Aorta (tissue), 5 donors: Measurements from ENCODE around the gene EPS8L1. TPM values are rescaled to one million over a fixed set of nuclear protein-coding genes. Genes with fewer than 3 reads are reported as not detected.
A peak's percentile ranks its signal among the peaks of the same experiment; 100 is the strongest.

Experiments used
- ATAC-seq: fragments of 200-7000 bp; cut with Tn5 transposase; one replicate; pipeline ENCODE4 v1.9.1; 2022; ENCODE audit warnings: moderate library complexity; ENCODE audit not compliant: low FRiP score
- DNase-seq, 2 donors: peaks; one replicate each; pipeline ENCODE4 v3.0.0-alpha.2; 2020
- H3K27ac ChIP-seq, 2 donors: one replicate each; pipeline ENCODE4 v1.5.1; 2013; ENCODE audit warnings: low read length in 2 of 2, mild to moderate bottlenecking in 2 of 2, moderate library complexity in 2 of 2, control low read depth in 1 of 2, inconsistent platforms in 1 of 2, low read depth in 1 of 2
- H3K27me3 ChIP-seq, 2 donors: one replicate each; pipeline ENCODE4 v1.6.1; 2013; ENCODE audit warnings: control low read depth in 1 of 2, low read length in 1 of 2, mild to moderate bottlenecking in 1 of 2, moderate library complexity in 1 of 2; ENCODE audit not compliant: insufficient read depth in 2 of 2, control insufficient read depth in 1 of 2
- H3K36me3 ChIP-seq, 2 donors: one replicate each; pipeline ENCODE4 v1.6.1; 2013; ENCODE audit warnings: control low read depth in 1 of 2, low read length in 1 of 2, mild to moderate bottlenecking in 1 of 2; ENCODE audit not compliant: insufficient read depth in 2 of 2, control insufficient read depth in 1 of 2
- H3K4me1 ChIP-seq, 2 donors: one replicate each; pipeline ENCODE4 v1.6.1; 2013; ENCODE audit warnings: low read length in 2 of 2, control low read depth in 1 of 2, mild to moderate bottlenecking in 1 of 2, moderate library complexity in 1 of 2; ENCODE audit not compliant: insufficient read depth in 2 of 2, control insufficient read depth in 1 of 2
- H3K4me3 ChIP-seq, 2 donors: one replicate each; pipeline ENCODE4 v1.5.1; 2013; ENCODE audit warnings: low read length in 2 of 2, control low read depth in 1 of 2, mild to moderate bottlenecking in 1 of 2
- H3K9me3 ChIP-seq: one replicate; pipeline ENCODE4 v1.6.1; 2013; ENCODE audit warnings: mild to moderate bottlenecking, low read length; ENCODE audit not compliant: control insufficient read depth
- WGBS, 2 donors: extraction: QIAGEN DNeasy Blood & Tissue Kit; methylation state at CpG; one replicate each; pipeline ENCODE4 v1.1.7; 2013; 5-methylcytosine and 5-hydroxymethylcytosine counted together
- intact Hi-C, 2 donors: fragments of 100-400 bp; cut with DNase I; formaldehyde crosslinking; loops; one replicate each; pipeline versions ENCODE4 v1.14.2 to v1.15.0; 2022
- polyA plus RNA-seq, 2 donors: library from polyadenylated mRNA; stranded (reverse); fragments of 200-250 nt; gene quantifications; one replicate each; pipeline ENCODE4 v1.2.3, GENCODE V29; 2013
- total RNA-seq, 2 donors: library from RNA; stranded (reverse); fragmentation: NEBNext Ultra II Directional; extraction: Animal tissue kit (Norgen Biotek cat#: 25700); gene quantifications; one replicate each; pipeline ENCODE4 v1.2.1, GENCODE V29; 2021
- donor health status: healthy with polysubstance abuse.
- donor health status: Bipolar disorder and iron deficiency.
- donor health status: DM: no; HTN: no; CAD: no.
- donor health status: DM: no; HTN: no; CAD: no.
- donor health status: DM: yes; HTN: yes; CAD: no.

The EPS8L1 gene
- total and polyA plus RNA-seq, 4 donors: 0.38 to 10.8 (median 2.4) TPM

- ATAC-seq (peak; percentile 77), DNase-seq (peak; percentile 89 to 96)
- no peaks in the 10 kb centered on the region for H3K9me3 ChIP-seq
- H3K36me3 ChIP-seq: no peaks in the 10 kb centered on the region
- WGBS, 2 donors: 5 to 6% methylated on average over 12 of the region's 12 CpGs
- intact Hi-C loops: loop anchor here in 1 of 2 donors (10.0 kb wide), 1 partner anchor 1249 kb away; the partner anchor contains the start of gene MYADM
- H3K27ac ChIP-seq: peak overlapping the region; percentile 37 to 73
- no peaks in the 10 kb centered on the region for H3K27me3 ChIP-seq
- H3K4me1 ChIP-seq: no peaks in the 10 kb centered on the region
- no peak overlapping the region for H3K4me3 ChIP-seq
Observed at GRCh38 chr19:55113570-55114039, 37.9 kb downstream of the EPS8L1 start.

GRCh38 chr19:55114566-55115145 is 39.0 kb downstream of the EPS8L1 start:
- 70% methylated on average over 9 of the region's 9 CpGs for WGBS, 2 donors
- Histone ChIP-seq H3K4me1 (no peaks in the 10 kb centered on the region), H3K9me3 (no peaks in the 10 kb centered on the region), H3K27ac (peak overlapping the region; percentile 73 to 97), H3K27me3 (no peaks in the 10 kb centered on the region), H3K36me3 (no peaks in the 10 kb centered on the region), H3K4me3 (no peak overlapping the region)
- intact Hi-C loops: loop anchor here in 1 of 2 donors (10.0 kb wide), 1 partner anchor 1250 kb away; the partner anchor contains the start of gene MYADM
- DNase-seq (peak in 1 of 2 donors; percentile 70), ATAC-seq (no peak)

- Histone ChIP-seq H3K27ac (peak overlapping the region; percentile 9 to 97), H3K36me3 (no peaks in the 10 kb centered on the region), H3K4me1 (no peaks in the 10 kb centered on the region), H3K4me3 (peak overlapping the region; percentile 51 to 59), H3K9me3 (no peaks in the 10 kb centered on the region), H3K27me3 (no peaks in the 10 kb centered on the region)
- peak in 1 of 2 donors; percentile 67 for DNase-seq
- 30 to 32% methylated on average over 13 of the region's 13 CpGs for WGBS, 2 donors
- intact Hi-C loops: loop anchor here in 1 of 2 donors (2.0 to 10.0 kb wide), 2 partner anchors 29 to 1251 kb away; partner anchors contain the start of gene MYADM
- ATAC-seq: no peak
Observed at GRCh38 chr19:55115446-55116065, 39.9 kb downstream of the EPS8L1 start.

GRCh38 chr19:55116232-55116858 is 40.7 kb downstream of the EPS8L1 start:
- WGBS, 2 donors: 0 to 1% methylated on average over 25 of the region's 25 CpGs
- H3K27ac ChIP-seq: peak overlapping the region; percentile 71 to 97
- peak; percentile 44 for ATAC-seq
- no peaks in the 10 kb centered on the region for H3K27me3 ChIP-seq
- H3K4me3 ChIP-seq: peak overlapping the region; percentile 51 to 59
- intact Hi-C loops: loop anchor here in 1 of 2 donors (2.0 to 10.0 kb wide), 2 partner anchors 30 to 1252 kb away; partner anchors contain the start of gene MYADM
- DNase-seq: peak; percentile 88
- no peaks in the 10 kb centered on the region for H3K4me1 ChIP-seq
- no peaks in the 10 kb centered on the region for H3K36me3 ChIP-seq
- H3K9me3 ChIP-seq: no peaks in the 10 kb centered on the region

GRCh38 chr19:55116859-55117662 is 41.4 kb downstream of the EPS8L1 start, which contains the start of gene PPP1R12C:
Gene PPP1R12C, minus strand, starts transcription at chr19:55117637. Its CDS starts 94 bp downstream, at chr19:55117543.
- ATAC-seq (no peak), DNase-seq (peak; percentile 64 to 83)
- Histone ChIP-seq H3K27ac (peak within 1 kb of the TSS; percentile 71 to 97), H3K4me1 (no peaks in the 10 kb centered on the region), H3K9me3 (no peaks in the 10 kb centered on the region), H3K27me3 (no peaks in the 10 kb centered on the region), H3K4me3 (peak within 1 kb of the TSS; percentile 51 to 59), H3K36me3 (no peaks in the 10 kb centered on the region)
- 0 to 1% methylated on average over 49 to 97 of the region's 97 CpGs for WGBS, 2 donors
- intact Hi-C loops: loop anchor here in 1 of 2 donors (2.0 to 10.0 kb wide), 2 partner anchors 30 to 1252 kb away; partner anchors contain the start of gene MYADM

GRCh38 chr19:55117663-55118391 is 42.2 kb downstream of the EPS8L1 start:
- H3K4me1 ChIP-seq: no peaks in the 10 kb centered on the region
- no peaks in the 10 kb centered on the region for H3K36me3 ChIP-seq
- 1% methylated on average over 44 of the region's 44 CpGs for WGBS, 2 donors
- H3K4me3 ChIP-seq: peak overlapping the region; percentile 51 to 59
- ATAC-seq (peak; percentile 94), DNase-seq (peak; percentile 99 to 100)
- intact Hi-C loops: loop anchor here in 1 of 2 donors (2.0 to 10.0 kb wide), 2 partner anchors 31 to 1253 kb away; partner anchors contain the start of gene MYADM
- peak overlapping the region; percentile 46 to 53 for H3K27ac ChIP-seq
- H3K27me3 ChIP-seq: no peaks in the 10 kb centered on the region
- H3K9me3 ChIP-seq: no peaks in the 10 kb centered on the region

GRCh38 chr19:55118401-55118991 is 42.8 kb downstream of the EPS8L1 start:
- H3K36me3 ChIP-seq: no peaks in the 10 kb centered on the region
- H3K4me3 ChIP-seq: no peak overlapping the region
- ATAC-seq (no peak), DNase-seq (peak in 1 of 2 donors; percentile 79)
- no peaks in the 10 kb centered on the region for H3K9me3 ChIP-seq
- H3K4me1 ChIP-seq: no peaks in the 10 kb centered on the region
- 19 to 20% methylated on average over 22 of the region's 22 CpGs for WGBS, 2 donors
- no peaks in the 10 kb centered on the region for H3K27me3 ChIP-seq
- peak overlapping the region in 1 of 2 donors; percentile 16 for H3K27ac ChIP-seq
- intact Hi-C loops: loop anchor here in 1 of 2 donors (10.0 kb wide), 1 partner anchor 1254 kb away; the partner anchor contains the start of gene MYADM
